NOMO-1 (cell line): Measurements from ENCODE around the gene STAC2.

Experiments
- DNase-seq, 2 experiments: peaks; one replicate each; lab custom pipeline; 2025; ENCODE audit not compliant: unreplicated experiment in 2 of 2; lab: John Stamatoyannopoulos, UW

STAC2 gene

GRCh38 chr17:39235555-39236449, 10.1 kb upstream of the STAC2 start:
- DNase-seq: peak; percentile 80 to 82

- peak in 1 of 2 experiments; percentile 38 for DNase-seq
Measured at GRCh38 chr17:39231591-39232551, 6.1 kb upstream of the STAC2 start.

DNA sequence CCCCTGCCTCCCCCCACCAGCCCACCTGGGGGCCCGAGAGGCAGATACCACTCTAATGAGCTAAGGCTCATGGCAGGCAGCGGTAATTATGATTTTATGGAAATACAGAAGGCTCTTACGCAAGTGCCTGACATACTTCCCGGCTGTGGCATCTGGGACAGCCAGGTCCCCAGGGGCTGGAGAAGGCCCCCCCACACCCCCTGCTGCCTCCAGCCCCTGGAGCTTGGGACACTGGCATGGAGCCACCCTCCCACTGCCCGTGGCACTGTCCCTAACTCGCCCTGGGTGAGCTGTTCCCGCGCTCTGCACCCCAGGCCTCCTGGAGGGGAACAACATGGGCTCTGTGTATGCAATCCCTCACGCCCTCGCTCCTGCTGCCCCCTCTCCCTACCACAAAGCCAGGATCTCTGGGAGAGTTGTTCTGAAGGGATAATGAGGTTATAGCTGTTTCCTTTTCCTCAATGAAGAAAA, 5.4 kb upstream of the STAC2 start:
- no peak for DNase-seq

DNA sequence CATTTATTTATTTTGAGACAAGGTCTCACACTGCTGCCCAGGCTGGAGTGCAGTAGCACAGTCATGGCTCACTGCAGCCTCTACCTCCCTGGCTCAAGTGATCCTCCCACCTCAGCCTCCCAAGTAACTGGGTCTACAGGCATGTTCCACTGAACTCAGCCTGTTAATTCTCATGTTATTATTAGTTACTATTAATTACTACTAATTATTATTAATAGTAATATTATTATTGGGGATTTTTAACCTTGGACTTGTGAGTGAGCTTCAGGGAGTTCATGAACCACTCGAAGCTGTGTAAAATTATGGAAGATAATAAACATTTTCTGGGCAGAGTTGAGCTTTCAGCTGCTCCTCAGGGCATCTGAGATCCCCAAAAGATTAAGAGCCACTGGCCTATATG, 4.6 kb upstream of the STAC2 start:
- no peak for DNase-seq

- DNase-seq: peak; percentile 42 to 63
Measured at GRCh38 chr17:39229274-39229913, 3.6 kb upstream of the STAC2 start.

DNA sequence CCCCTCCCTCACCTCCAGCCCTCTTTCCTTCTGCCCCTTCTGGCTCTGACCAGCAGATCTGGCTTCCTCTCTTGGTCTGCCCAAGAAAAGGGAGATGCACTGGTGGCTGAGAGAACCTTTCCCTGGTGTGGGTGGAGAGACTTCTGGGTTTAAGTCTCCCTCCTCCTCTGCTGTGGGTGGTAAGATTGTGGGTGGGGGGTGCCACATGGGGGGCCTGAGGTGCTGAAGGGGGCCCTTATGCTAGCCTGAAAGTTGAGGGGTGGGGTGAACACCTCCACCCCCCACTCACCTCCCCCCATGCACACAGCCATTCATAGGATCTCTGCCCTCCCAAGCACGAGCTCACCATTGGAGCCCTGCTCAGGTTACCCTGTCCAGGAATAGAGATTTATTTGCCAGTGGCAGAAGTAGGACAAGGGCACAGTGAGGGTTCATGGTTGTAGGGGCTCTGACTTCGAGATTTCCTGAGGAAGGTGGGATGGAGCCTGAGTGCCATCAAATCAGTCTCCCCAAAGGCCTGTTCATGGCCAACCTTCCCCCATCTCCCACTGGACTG, 1.7 kb upstream of the STAC2 start:
- DNase-seq: no peak

DNA sequence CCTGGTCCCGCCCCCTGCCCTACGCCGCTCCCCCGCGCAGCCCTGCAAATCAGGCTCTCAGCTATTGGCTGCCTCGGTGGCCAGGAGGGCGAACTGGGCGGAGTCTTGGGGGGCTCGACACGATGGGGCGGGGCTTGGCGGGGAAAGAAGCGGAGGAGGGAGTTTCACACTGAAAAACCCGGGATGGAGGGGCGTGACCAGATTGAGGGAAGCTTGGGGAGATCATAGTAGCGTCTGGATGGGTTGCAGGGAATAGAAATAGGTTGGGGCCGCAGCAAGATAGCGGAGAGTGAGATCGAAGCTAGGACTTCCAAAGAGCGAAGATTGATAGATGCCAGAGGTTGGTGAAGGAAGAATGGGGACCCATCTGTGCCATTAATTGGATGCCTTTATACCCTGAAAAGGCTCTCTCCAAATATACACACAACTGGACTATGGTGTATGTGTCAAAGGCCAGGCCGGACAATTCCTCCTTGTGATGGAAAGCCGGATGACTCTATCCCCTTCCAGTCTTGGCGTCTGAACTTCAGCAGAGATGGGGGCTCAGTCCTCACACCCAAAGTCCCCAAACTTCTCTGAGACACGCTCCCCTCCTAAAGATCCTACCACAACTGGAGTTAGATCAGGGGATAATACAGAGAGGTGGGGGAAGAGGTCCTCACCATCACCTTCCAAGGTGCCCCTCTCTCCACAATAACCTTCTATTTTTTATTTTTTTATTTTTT, 376 bp upstream of the STAC2 start:
- DNase-seq: peak; percentile 13 to 38

- no peak for DNase-seq
Measured at GRCh38 chr17:39224778-39225307, 902 bp downstream of the STAC2 start.

DNA sequence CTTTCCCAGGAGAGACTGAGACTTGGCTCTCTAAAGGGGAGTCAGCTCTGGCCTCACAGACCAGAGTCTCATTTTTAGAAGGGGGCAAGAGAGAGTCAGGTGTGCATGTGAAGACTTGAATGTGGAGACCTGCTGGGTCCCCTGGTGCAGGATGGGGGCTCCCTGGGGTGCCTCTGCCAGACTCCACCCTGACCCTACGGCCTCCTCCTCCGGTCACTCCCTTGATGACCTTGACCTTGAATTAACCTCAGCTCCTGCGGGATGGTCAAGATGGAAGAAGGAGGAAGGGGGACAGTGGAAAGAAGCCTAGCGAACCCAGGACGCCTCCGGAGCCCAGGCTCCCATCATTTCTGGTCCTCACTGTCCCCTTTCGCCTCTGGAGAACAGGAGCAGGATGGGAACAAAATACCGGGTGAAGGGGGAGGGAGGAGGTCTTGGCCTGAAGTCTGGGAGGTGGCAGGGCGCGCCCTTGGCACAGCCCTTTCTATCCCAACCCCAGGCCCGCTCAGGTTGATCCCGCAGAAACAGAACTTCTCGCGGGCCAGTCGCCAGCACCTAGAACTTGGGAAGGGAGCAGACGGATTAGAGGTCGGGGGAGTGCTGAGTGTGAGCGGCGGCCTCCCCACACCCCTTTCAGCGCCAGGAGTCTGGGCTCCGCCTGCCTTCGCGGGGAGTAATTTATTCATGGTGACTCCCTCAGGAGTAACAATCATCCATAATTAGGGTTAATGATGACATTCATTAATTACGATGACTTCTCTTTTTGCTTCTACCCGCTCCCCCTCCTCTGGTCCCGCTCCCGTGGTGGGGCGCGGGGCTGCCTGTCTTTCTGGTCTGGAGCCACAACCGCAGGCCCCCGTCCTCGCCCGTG, 1.6 kb downstream of the STAC2 start:
- peak in 1 of 2 experiments; percentile 12 for DNase-seq

- DNase-seq: no peak
Measured at GRCh38 chr17:39222866-39223834, 2.6 kb downstream of the STAC2 start.

- no peak for DNase-seq
Measured at GRCh38 chr17:39222151-39222550, 3.6 kb downstream of the STAC2 start.

DNA sequence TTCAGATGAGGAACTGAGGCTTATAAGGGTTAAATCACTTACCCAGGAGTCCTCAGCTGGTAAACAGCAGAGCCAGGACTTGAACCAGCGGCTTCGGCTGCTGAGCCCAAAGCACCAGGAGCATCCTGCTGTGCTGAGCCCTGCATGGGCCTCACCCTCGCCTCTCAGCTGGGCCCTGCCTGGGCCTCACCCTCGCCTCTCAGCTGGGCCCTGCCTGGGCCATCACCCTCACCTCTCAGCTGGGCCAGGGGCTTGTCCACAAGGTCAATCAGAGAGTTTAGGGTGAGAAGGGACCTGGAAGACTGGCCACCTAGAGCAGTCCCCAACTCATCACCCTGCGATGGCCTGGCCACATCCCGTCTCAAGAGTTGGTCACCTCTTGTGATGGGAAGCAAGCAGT, 4.2 kb downstream of the STAC2 start:
- DNase-seq: no peak

DNA sequence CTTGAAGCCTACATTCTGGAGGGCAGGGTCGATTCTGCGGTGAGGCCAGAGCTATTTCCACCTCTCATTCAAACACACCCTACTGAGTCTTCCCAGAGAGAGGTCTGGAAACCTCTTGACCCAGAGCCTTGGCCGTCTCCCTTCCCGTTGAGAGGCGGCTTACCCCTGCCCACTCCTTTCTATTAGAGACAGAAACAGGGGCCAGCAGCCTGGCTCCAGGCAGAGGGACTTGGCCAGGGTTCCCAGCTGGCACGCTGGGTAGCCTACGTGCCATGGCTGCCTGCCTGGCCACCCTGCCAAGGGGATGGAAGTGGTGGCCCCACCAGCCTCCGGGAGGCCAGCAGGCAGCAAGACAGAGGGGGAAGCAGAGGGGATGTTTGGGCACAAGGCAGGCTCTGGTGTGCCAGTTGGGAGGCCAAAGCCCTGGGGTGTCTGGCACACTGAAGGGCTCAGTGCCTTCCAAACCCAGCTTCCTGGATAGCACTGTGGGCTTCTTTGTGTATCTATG, 6.0 kb downstream of the STAC2 start:
- DNase-seq: no peak

DNA sequence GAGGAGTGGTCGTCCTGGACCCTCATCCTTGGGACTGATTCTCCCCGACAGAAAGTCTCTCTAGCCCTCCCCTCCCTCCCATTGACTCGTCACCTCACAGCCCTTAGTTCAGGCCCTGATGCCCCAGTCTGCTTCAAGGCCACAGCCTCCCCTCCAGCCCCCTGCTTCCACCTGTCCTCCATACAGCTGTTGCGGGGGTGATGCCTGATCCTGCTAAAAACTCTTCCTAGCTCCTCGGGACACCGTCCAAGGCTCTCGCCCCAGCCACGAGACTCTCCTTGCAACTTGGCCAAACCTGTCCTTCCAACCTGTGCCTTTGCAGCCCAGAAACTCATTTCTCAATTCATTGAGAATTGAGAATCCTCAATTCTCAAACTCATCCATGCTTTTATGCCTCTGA, 6.8 kb downstream of the STAC2 start:
- DNase-seq: no peak

GRCh38 chr17:39217734-39218369, 7.9 kb downstream of the STAC2 start:
- no peak for DNase-seq

DNA sequence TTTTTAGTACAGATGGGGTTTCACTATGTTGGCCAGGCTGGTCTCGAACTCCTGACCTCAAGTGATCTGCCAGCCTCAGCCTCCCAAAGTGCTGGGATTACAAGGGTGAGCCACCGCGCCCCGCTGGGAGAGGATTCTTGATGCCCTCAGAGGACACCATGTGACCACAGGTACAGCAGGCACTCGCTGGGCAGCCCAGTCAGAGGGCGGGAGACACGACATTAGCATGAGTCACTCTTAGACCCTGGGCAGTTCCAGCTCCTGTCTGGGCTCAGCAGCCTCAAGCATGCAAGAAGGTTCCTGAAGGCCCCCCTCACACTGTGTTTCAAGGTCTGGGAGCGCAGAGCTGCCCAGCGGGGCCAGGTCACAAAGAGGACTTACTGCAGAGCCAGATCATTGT, 11.9 kb downstream of the STAC2 start:
- no peak for DNase-seq
